ENCODE data around the gene SPINK9.
"Not testable (repeated sequence)": the region's sequence is repeated elsewhere in the genome, so short reads cannot be mapped to it uniquely, and the experiment has no call there.

The SPINK9 gene

GRCh38 chr5:148335259-148335658, at the start of gene SPINK9:
TSS of gene SPINK9 (plus strand) at chr5:148335559. CDS start at chr5:148335614, 55 bp downstream.
- intact Hi-C loops (cut with micrococcal nuclease): no loop called here
- H3K4me3 Mint-ChIP-seq: no peak within 1 kb of the TSS
- no peak within 1 kb of the TSS for H3K27ac Mint-ChIP-seq
- no peaks in the 10 kb centered on the region for H3K36me3 Mint-ChIP-seq (ENCODE audit: low read depth)
- H3K4me1 Mint-ChIP-seq (ENCODE audit: low read depth): no peaks in the 10 kb centered on the region
- peaks cover 6% of the 10 kb centered on the region for H3K9me3 Mint-ChIP-seq
- H3K27me3 Mint-ChIP-seq: no peaks in the 10 kb centered on the region

- H3K27ac Mint-ChIP-seq: no peak overlapping the region
- H3K4me1 Mint-ChIP-seq (ENCODE audit: low read depth): no peaks in the 10 kb centered on the region
- no peaks in the 10 kb centered on the region for H3K36me3 Mint-ChIP-seq (ENCODE audit: low read depth)
- no peaks in the 10 kb centered on the region for H3K9me3 Mint-ChIP-seq
- no peak overlapping the region for H3K4me3 Mint-ChIP-seq
- no peaks in the 10 kb centered on the region for H3K27me3 Mint-ChIP-seq
- intact Hi-C loops (cut with micrococcal nuclease): no loop called here
Observed at GRCh38 chr5:148290271-148291195, 44.8 kb upstream of the SPINK9 start.

DNA sequence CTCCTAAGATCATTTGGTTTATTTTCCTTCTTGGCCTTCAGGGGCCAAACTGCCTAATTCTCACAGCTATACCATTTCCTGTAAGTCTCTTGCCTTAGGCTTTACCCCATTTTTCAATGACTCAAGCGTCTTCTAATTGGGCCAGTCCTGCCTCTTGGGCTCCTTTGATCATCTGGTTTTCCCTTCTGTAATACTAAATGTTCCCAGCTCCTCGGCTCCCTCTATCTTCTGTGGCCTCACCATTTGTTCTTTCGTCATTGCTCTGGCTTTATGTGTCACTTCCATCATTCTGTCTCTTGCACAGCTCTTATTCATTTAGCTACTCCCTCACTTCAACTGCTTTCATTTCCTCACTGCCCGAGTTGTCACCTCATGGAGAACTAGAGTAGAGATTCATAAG, 37.6 kb upstream of the SPINK9 start:
- no peak overlapping the region for H3K27ac Mint-ChIP-seq
- no peaks in the 10 kb centered on the region for H3K36me3 Mint-ChIP-seq (ENCODE audit: low read depth)
- no peaks in the 10 kb centered on the region for H3K4me1 Mint-ChIP-seq (ENCODE audit: low read depth)
- intact Hi-C loops (cut with micrococcal nuclease): no loop called here
- no peaks in the 10 kb centered on the region for H3K27me3 Mint-ChIP-seq
- H3K4me3 Mint-ChIP-seq: no peak overlapping the region
- H3K9me3 Mint-ChIP-seq: no peaks in the 10 kb centered on the region

DNA sequence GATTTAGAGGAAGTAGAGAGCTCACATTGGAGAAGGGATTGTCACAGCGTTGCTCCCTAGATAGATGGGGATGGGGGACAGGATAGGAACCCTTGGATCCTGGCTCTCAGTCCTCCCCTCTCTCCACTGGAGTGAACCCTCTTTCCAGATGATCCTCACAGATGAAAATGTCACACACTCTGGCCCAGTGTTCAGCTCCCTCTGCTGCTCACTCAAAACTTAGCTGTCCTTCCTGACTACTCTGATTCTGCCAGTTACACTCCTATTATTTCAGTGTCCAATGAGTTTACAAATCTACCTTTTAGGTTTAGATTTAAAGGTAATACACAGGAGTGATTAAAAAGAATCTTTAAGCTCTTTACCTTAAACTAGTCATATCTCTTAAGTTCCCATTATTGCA, 28.9 kb upstream of the SPINK9 start:
- Mint-ChIP-seq H3K27me3 (no peaks in the 10 kb centered on the region), H3K9me3 (peaks cover 31% of the 10 kb centered on the region), H3K4me1 (ENCODE audit: low read depth) (no peaks in the 10 kb centered on the region), H3K27ac (no peak overlapping the region), H3K4me3 (no peak overlapping the region), H3K36me3 (ENCODE audit: low read depth) (no peaks in the 10 kb centered on the region)
- intact Hi-C loops (cut with micrococcal nuclease): no loop called here

DNA sequence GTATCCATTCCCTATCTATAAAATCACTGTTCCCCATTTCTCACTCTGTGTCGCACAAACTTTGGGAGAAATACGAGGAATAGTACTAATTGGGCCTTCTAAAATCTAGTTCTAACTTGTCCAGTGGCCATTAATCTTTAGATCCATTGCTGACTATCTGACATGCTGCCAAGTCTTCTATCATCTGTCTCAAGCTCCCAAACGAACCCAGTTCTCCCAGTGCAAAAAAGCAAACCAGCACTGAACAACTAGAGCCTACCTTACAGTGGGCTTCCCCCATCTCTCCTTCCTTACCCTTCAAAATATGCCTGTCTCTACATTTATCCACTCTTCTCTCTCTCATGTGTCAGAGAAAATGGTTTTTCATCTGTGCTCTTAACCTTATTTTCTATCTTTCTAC, 26.3 kb upstream of the SPINK9 start:
- intact Hi-C loops (cut with micrococcal nuclease): no loop called here
- H3K36me3 Mint-ChIP-seq (ENCODE audit: low read depth): no peaks in the 10 kb centered on the region
- H3K9me3 Mint-ChIP-seq: peaks cover 31% of the 10 kb centered on the region
- no peak overlapping the region for H3K27ac Mint-ChIP-seq
- H3K4me1 Mint-ChIP-seq (ENCODE audit: low read depth): no peaks in the 10 kb centered on the region
- H3K4me3 Mint-ChIP-seq: no peak overlapping the region
- H3K27me3 Mint-ChIP-seq: no peaks in the 10 kb centered on the region

GRCh38 chr5:148309746-148310145, 25.6 kb upstream of the SPINK9 start:
- Mint-ChIP-seq H3K27ac (no peak overlapping the region), H3K4me1 (ENCODE audit: low read depth) (no peaks in the 10 kb centered on the region), H3K9me3 (peaks cover 31% of the 10 kb centered on the region), H3K27me3 (no peaks in the 10 kb centered on the region), H3K36me3 (ENCODE audit: low read depth) (no peaks in the 10 kb centered on the region), H3K4me3 (no peak overlapping the region)
- intact Hi-C loops (cut with micrococcal nuclease): no loop called here

GRCh38 chr5:148311484-148311883, 23.9 kb upstream of the SPINK9 start:
- peaks cover 31% of the 10 kb centered on the region for H3K9me3 Mint-ChIP-seq
- intact Hi-C loops (cut with micrococcal nuclease): no loop called here
- H3K4me1 Mint-ChIP-seq (ENCODE audit: low read depth): no peaks in the 10 kb centered on the region
- no peak overlapping the region for H3K4me3 Mint-ChIP-seq
- no peaks in the 10 kb centered on the region for H3K36me3 Mint-ChIP-seq (ENCODE audit: low read depth)
- H3K27me3 Mint-ChIP-seq: no peaks in the 10 kb centered on the region
- no peak overlapping the region for H3K27ac Mint-ChIP-seq

GRCh38 chr5:148312153-148312552, 23.2 kb upstream of the SPINK9 start, which contains the start of gene SPINK7:
TSS of gene SPINK7 (plus strand) at chr5:148312423. CDS start at chr5:148312484, 61 bp downstream.
- Mint-ChIP-seq H3K9me3 (peaks cover 28% of the 10 kb centered on the region), H3K27ac (no peak within 1 kb of the TSS), H3K4me3 (no peak within 1 kb of the TSS), H3K4me1 (ENCODE audit: low read depth) (no peaks in the 10 kb centered on the region), H3K27me3 (no peaks in the 10 kb centered on the region), H3K36me3 (ENCODE audit: low read depth) (no peaks in the 10 kb centered on the region)
- intact Hi-C loops (cut with micrococcal nuclease): no loop called here

GRCh38 chr5:148314187-148314586, 21.2 kb upstream of the SPINK9 start:
- no peaks in the 10 kb centered on the region for H3K36me3 Mint-ChIP-seq (ENCODE audit: low read depth)
- H3K27me3 Mint-ChIP-seq: no peaks in the 10 kb centered on the region
- no peak overlapping the region for H3K27ac Mint-ChIP-seq
- H3K4me3 Mint-ChIP-seq: no peak overlapping the region
- intact Hi-C loops (cut with micrococcal nuclease): no loop called here
- H3K4me1 Mint-ChIP-seq (ENCODE audit: low read depth): no peaks in the 10 kb centered on the region
- H3K9me3 Mint-ChIP-seq: peaks cover 9% of the 10 kb centered on the region

DNA sequence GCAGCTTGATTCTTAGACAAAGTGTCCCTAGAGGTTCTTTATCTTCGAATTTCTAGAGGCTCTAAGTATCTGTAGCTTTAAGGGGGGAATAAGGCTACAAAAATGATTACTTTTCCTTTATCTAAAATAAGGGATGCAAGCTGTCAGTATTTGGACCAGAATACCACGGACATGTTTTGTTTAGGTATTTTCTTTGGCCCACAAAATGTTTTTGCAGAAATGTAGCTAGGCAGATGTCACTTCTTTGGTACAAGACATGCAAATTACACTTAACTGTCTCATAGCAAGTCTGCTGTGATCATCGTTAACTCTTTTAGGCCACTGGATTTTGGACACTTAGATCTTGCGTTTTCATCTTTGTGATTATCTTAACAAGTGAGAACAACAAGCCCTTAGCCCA, 20.6 kb upstream of the SPINK9 start:
- Mint-ChIP-seq H3K4me1 (ENCODE audit: low read depth) (peaks cover 3% of the 10 kb centered on the region), H3K27ac (no peak overlapping the region), H3K27me3 (peaks cover 3% of the 10 kb centered on the region), H3K9me3 (peaks cover 3% of the 10 kb centered on the region), H3K36me3 (ENCODE audit: low read depth) (no peaks in the 10 kb centered on the region), H3K4me3 (no peak overlapping the region)
- intact Hi-C loops (cut with micrococcal nuclease): no loop called here

DNA sequence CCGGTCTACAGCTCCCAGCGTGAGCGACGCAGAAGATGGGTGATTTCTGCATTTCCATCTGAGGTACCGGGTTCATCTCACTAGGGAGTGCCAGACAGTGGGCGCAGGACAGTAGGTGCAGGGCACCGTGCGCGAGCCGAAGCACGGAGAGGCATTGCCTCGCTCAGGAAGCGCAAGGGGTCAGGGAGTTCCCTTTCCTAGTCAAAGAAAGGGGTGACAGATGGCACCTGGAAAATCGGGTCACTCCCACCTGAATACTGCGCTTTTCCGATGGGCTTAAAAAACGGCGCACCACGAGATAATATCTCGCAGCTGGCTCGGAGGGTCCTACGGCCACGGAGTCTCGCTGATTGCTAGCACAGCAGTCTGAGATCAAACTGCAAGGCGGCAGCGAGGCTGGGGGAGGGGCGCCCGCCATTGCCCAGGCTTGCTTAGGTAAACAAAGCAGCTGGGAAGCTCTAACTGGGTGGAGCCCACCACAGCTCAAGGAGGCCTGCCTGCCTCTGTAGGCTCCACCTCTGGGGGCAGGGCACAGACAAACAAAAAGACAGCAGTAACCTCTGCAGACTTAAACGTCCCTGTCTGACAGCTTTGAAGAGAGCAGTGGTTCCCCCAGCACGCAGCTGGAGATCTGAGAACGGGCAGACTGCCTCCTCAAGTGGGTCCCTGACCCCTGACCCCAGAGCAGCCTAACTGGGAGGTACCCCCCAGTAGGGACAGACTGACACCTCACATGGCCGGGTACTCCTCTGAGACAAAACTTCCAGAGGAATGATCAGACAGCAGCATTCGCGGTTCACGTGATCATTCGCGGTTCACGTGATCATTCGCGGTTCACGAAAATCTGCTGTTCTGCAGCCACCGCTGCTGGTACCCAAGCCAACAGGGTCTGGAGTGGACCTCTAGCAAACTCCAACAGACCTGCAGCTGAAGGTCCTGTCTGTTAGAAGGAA, 15.1 kb upstream of the SPINK9 start:
- intact Hi-C loops (cut with micrococcal nuclease); H3K4me1 Mint-ChIP-seq (ENCODE audit: low read depth); H3K9me3 Mint-ChIP-seq; H3K36me3 Mint-ChIP-seq (ENCODE audit: low read depth): not testable (repeated sequence)
- peaks cover 12% of the 10 kb centered on the region for H3K27me3 Mint-ChIP-seq
- H3K4me3 Mint-ChIP-seq: peak overlapping the region; percentile 75
- H3K27ac Mint-ChIP-seq: peak overlapping the region; percentile 58

GRCh38 chr5:148333262-148333849, 2.0 kb upstream of the SPINK9 start:
- intact Hi-C loops (cut with micrococcal nuclease): no loop called here
- Mint-ChIP-seq H3K9me3 (peaks cover 6% of the 10 kb centered on the region), H3K4me1 (ENCODE audit: low read depth) (no peaks in the 10 kb centered on the region), H3K36me3 (ENCODE audit: low read depth) (no peaks in the 10 kb centered on the region), H3K4me3 (no peak overlapping the region), H3K27ac (no peak overlapping the region), H3K27me3 (no peaks in the 10 kb centered on the region)

DNA sequence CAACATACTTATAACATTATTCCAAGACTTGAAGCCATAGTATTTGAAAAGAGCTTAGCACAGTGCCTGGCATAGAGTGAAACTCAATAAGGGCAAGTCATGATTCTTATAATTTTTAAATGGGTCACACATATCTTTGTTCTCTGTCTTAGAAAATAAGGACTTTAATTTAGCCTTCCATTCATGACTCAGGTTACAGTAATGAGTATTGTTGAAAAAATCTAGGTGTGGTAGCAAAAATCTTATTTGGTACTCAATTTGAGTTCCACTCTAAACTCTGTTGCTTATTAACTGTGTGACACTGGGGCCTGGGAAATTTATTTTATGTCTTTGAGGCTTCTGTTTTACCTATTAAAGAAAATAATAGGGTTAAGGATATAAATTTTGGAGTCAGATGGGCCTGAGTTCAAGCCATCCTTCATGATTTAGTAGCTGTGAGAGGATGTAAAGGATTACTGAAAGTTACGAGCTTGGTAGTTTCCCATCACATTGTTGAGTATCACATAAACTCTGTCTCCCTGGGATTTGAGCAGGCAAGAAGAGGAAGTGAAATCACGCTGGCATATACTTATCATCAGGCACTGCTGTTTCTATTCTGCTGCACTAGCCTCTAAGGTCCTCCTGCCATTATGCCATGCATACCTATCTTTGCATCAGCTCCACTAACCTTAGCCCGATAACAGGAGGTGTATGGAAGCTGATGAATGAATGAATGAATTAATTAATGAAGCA, 1.5 kb downstream of the SPINK9 start:
- intact Hi-C loops (cut with micrococcal nuclease): no loop called here
- Mint-ChIP-seq H3K9me3 (no peaks in the 10 kb centered on the region), H3K27me3 (no peaks in the 10 kb centered on the region)

More for the DNA sequence above, 1.5 kb downstream of the SPINK9 start:
- Mint-ChIP-seq H3K36me3 (ENCODE audit: low read depth) (no peaks in the 10 kb centered on the region), H3K4me3 (no peak overlapping the region), H3K4me1 (ENCODE audit: low read depth) (no peaks in the 10 kb centered on the region), H3K27ac (no peak overlapping the region)
